Retina (tissue), 1 donor: ENCODE results near the gene LRRTM2.
"Not testable (repeated sequence)": the region's sequence is repeated elsewhere in the genome, so short reads cannot be mapped to it uniquely, and the experiment has no call there.

Experiments used
- DNase-seq: peaks from one replicate; pipeline ENCODE4 v3.0.0-alpha.2; 2016

Gene LRRTM2, protein sequence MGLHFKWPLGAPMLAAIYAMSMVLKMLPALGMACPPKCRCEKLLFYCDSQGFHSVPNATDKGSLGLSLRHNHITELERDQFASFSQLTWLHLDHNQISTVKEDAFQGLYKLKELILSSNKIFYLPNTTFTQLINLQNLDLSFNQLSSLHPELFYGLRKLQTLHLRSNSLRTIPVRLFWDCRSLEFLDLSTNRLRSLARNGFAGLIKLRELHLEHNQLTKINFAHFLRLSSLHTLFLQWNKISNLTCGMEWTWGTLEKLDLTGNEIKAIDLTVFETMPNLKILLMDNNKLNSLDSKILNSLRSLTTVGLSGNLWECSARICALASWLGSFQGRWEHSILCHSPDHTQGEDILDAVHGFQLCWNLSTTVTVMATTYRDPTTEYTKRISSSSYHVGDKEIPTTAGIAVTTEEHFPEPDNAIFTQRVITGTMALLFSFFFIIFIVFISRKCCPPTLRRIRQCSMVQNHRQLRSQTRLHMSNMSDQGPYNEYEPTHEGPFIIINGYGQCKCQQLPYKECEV

GRCh38 chr5:138874771-138875551, at the start of gene LRRTM2:
Gene LRRTM2 (minus strand): TSS chr5:138875335. CDS start chr5:138874911, 424 bp downstream.
- DNase-seq: peak; percentile 87

DNA sequence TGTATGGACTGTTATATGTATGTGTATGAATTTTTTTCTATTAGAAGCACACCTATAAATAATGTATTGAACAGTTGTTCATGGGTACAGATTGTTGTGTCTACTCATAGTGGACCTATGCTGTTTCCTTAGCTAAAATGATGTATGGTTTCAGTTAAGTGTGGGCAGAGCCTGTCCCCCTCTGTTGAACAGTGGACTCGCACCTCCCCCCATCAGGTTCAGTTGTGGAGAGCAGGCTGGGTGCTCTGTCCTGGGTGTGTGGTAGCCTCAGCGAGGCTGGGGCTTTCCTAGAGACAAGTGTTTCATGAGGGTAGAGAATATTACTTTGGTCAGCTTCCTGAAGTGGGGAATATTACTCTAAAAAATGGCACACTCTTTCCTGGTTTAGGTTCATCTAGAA, 47.4 kb upstream of the LRRTM2 start:
- DNase-seq: no peak

DNA sequence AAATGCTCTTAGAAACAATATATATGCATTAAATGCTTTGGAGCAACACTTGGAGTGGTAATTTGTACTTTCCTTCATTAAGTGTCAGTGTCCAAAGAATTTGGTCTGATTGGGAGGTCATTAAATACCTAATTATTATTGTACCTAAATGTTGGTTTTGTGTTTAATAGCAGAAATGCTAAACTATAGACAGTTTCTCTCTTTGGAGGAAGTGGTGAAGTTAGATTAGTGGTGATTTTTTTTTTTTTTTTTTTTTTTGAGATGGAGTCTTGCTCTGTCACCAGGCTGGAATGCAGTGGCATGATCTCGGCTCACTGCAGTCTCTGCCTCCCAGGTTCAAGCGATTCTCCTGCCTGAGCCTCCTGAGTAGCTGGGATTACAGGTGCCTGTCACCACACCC, 46.2 kb upstream of the LRRTM2 start:
- DNase-seq: not testable (repeated sequence)

GRCh38 chr5:138920181-138920580, 45.0 kb upstream of the LRRTM2 start:
- no peak for DNase-seq

- no peak for DNase-seq
Observed at GRCh38 chr5:138918686-138919085, 43.6 kb upstream of the LRRTM2 start.

- no peak for DNase-seq
Observed at GRCh38 chr5:138914338-138914737, 39.2 kb upstream of the LRRTM2 start.

DNA sequence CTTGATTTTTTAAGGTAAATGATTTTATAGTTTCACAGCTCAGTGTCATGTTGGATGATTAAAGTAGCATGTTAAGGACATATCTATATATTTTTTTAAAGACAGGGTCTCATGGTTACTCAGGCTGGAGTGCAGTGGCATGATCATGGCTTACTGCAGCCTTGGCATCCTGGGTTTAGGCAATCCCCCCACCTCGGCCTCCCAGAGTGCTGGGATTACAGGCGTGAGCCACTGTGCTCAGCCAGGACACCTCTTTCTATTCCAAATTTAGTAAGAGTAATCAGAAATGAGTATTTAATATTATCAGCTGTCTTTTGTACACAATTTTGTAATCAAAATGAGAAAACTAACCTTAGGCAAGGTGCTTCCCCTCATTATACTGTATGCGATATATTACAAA, 38.6 kb upstream of the LRRTM2 start:
- no peak for DNase-seq

- DNase-seq: no peak
Observed at GRCh38 chr5:138912093-138912492, 37.0 kb upstream of the LRRTM2 start.

GRCh38 chr5:138911441-138911840, 36.3 kb upstream of the LRRTM2 start:
- no peak for DNase-seq

DNA sequence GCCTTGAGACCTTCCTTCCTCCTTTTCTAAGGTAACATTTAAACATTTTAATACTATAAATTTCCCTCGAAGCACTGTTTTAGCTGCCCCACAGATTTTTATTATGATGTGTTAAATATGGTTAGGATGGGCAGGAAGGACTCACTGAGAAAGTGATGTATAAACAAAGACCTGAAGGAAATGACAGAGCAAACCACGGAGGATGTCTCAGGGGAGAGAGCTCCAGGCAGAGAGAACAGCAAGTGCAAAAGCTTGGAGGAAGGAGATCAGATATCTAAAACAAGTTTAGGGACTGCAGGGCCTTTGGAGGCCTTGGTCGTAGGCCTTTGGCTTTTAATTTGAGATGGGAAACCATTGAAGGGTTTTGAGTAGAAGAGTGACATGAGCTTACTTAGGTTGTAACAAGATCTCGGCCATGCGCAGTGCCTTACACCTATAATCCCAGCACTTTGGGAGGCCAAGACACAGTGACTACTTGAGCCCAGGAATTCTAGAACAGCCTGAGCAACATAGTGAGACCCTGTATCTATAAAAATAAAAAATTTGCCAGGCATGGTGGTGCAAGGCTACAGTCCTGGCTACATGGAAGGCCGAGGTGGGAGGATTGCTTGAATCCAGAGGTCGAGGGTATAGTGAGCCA, 35.5 kb upstream of the LRRTM2 start:
- DNase-seq: no peak

GRCh38 chr5:138909734-138910133, 34.6 kb upstream of the LRRTM2 start:
- DNase-seq: no peak

GRCh38 chr5:138905541-138905940, 30.4 kb upstream of the LRRTM2 start:
- no peak for DNase-seq

- no peak for DNase-seq
Observed at GRCh38 chr5:138903130-138903775, 28.1 kb upstream of the LRRTM2 start.

GRCh38 chr5:138901716-138902115, 26.6 kb upstream of the LRRTM2 start:
- peak; percentile 91 for DNase-seq

DNA sequence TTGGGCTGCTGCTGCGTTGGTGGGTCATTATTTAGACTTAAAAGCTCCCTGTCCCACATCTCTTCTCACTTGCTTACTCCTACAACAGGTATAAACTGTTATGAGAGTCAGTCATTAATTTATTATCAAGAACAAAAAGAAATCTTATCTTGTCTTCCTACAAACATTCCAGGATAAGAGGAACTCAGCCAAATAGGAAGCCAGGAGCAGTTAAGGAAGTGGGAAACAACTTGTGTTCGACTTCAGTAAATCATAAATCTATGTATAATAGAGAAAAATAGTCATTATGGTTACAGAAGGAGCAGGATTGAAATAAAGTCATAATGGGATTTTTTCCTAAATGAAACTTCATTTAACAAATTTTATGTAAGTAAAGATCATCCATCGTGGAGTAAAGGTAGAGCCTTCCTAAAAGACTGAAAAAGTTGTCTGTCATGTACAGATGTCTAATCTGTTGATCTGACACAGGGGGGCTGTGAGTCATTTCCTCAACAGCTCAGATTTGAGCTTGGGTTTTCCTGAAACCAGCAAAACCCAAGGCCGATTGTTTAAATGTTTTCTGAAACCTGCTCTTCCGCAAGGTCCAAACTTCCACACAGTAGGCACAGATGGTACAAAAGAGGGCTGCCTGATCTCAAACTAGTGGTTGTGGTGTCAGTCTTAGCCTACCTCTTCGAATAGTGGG, 25.3 kb upstream of the LRRTM2 start:
- DNase-seq: no peak

- DNase-seq: no peak
Observed at GRCh38 chr5:138898742-138899141, 23.6 kb upstream of the LRRTM2 start.

DNA sequence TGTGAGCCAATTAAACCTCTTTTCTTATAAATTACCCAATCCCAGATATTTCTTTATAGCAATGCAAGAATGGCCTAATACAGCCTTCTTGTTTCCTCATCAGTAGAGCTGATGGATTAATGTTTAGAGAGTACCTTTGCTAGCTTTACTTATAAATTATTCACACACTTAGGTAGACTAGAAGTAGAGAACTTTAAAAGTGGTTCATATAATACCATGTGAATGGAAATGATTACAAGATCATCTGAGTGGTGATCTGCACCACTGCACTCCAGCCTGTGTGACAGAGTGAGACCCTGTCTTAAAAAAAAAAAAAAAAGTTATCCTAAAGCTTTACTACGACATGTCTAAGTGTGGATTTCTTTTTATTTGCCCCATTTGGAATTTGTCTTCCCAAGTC, 23.2 kb upstream of the LRRTM2 start:
- no peak for DNase-seq

GRCh38 chr5:138895918-138896317, 20.8 kb upstream of the LRRTM2 start:
- no peak for DNase-seq

DNA sequence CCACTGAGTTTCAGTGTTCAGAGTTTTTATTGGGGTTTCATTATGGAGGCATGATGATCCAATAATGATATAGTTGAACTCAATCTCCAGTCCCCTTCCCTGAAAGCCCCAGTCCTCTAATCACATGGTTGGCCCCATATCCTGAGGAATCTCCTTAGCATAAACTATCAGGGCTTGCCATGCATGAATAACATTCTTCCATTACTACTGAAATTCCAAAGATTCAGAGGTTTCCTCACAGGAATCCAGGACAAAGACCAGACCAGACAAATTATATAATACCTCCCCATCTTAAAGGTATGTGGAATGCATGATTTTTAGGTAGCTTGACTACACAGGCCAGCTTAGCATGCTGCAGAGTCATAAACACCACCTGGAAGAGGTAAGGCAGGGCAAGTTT, 15.5 kb upstream of the LRRTM2 start:
- DNase-seq: no peak

GRCh38 chr5:138889994-138890393, 14.9 kb upstream of the LRRTM2 start:
- no peak for DNase-seq

DNA sequence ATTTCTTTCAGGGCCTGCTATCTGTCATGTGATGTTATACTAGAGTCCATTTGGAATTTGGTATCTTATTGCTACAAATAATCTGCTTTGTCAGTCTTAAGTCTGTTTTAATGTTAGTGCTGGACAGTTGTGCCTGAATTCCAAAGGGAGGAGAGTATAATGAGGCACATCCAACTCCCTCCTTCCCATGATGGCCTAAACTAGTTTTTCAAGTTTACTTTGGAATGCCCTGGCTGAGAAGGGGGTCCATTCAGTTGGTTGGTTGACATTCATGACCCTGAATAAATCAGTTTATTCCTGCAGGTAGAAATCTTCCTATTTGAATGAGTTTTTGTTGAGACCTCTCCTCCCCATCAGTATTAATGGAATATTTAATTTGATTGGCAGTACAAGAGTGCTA, 9.4 kb upstream of the LRRTM2 start:
- no peak for DNase-seq

GRCh38 chr5:138884094-138884493, 9.0 kb upstream of the LRRTM2 start:
- DNase-seq: no peak
